ENCODE measurements around the gene CDS2.
A peak's percentile ranks its signal among the peaks of the same experiment; 100 is the strongest.

CDS2 gene

DNA sequence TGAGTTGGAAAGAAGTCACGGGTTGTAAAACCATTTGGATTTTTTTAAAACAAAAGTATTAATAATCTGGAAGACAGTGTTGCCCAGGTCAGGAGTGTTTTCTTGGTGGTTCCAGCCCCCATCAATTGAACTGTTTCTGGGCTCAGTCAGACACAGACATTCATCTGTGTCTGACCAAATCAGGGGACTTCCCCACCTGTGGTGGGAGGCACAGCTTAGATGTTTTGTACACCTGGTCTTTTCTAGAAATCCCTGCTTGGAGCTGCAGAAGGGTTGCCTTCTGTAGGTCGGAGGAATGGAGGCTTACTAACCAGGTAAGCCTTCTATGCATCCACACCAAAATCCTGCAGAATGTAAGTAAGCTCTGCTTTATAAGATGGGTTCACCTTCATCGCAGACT lies 63.6 kb downstream of the CDS2 start:
- DNase-seq (ENCODE audit: low read depth) = no peak
- H3K4me3 ChIP-seq (ENCODE audit: control insufficient read depth, low read depth, low read length) = no peak overlapping the region
- no peak for TF ChIP-seq CTCF (conservative IDR thresholded peaks at IDR 0.05; ENCODE audit: control insufficient read depth, insufficient read depth, low read depth, low read length)

- no peak overlapping the region for H3K4me3 ChIP-seq (ENCODE audit: control insufficient read depth, low read depth, low read length)
- peak; percentile 86 for DNase-seq (ENCODE audit: low read depth)
Measured at GRCh38 chr20:5191829-5192569, 65.2 kb downstream of the CDS2 start.

DNA sequence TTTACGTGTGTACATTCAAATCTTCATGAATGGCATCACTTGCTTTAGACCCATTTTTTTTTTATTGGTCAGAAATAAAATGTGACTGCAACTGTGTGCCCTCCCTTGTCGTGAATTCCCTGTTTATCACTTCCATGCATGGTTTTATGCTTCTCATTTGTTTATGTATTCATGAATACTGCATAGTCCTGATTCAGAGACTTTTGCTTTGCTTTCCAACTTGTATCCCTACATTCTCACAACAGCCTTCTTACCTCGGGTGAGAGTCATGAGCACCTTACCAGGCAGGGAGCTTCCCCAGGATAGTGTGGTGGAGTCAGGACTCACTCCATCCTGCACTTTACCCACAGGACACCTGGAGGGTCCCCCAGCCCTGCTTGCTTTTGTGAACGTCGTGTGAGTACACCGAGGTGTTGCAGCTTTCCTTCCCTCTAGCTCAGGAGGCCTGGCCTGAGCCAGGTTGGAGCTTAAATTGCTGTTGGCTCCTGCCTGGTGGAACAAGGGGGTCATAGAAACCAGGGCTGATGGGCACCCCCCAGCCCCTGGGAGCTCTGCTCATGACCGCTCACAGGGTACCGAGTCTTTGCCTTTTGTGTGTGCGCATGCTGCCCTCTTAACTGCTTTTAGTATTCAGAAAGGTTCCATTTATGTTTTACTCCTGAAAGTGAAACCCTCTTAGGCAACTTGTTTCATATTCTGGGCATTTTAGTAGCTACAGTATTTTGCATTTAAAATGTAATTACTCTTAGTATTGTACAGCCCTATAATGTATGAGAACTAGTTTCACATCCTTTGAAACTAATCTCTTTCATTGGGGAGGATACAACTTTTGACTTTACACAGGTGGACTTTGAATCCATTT lies 66.0 kb downstream of the CDS2 start:
- TF ChIP-seq CTCF (conservative IDR thresholded peaks at IDR 0.05; ENCODE audit: control insufficient read depth, insufficient read depth, low read depth, low read length) = no peak
- DNase-seq (ENCODE audit: low read depth) = no peak
- no peak overlapping the region for H3K4me3 ChIP-seq (ENCODE audit: control insufficient read depth, low read depth, low read length)

More at GRCh38 chr20:5191829-5192569, 65.2 kb downstream of the CDS2 start:
- peak; percentile 78 for TF ChIP-seq CTCF (conservative IDR thresholded peaks at IDR 0.05; ENCODE audit: control insufficient read depth, insufficient read depth, low read depth, low read length)

DNA sequence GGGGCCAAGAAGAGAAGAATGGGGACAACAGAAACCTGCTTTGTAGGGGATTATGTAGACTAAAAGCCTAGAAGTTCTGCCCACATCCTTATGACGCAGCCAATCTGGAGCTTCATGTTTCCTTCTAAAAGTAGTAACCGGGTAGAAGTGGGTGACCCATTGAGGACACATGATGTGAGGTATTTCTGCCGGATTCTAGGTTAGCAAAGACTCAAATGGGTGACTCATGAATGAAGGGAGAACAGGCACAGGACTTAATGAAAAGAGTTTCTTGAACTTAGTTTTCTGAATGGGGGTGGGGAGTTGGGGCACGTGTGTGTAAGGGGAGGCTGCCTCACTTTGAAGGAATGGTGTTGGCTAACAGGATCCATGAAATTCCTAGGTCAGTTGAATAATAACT lies 68.8 kb downstream of the CDS2 start:
- no peak for TF ChIP-seq CTCF (conservative IDR thresholded peaks at IDR 0.05; ENCODE audit: control insufficient read depth, insufficient read depth, low read depth, low read length)
- DNase-seq (ENCODE audit: low read depth) = peak; percentile 67
- H3K4me3 ChIP-seq (ENCODE audit: control insufficient read depth, low read depth, low read length) = no peak overlapping the region

DNA sequence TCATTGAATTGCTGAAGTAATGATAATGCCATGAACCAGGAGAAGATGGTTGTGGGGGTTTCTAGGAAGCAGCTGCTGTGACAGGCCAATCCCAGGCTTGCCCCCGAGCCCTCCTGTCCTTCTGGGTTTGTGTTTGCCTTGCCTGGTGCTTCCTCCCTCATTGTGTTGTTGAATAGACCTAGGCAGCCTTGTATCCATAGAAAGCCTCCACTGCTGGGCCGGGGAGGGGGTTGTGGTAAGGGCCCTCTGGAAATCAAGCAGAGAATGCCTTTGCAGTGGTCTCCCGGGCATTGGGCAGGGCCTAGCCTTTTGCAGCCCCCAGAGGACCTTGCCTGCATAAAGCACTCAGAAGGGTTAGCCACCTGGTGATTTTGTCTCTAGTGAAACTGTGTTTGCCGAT lies 69.3 kb downstream of the CDS2 start:
- no peak for DNase-seq (ENCODE audit: low read depth)
- TF ChIP-seq CTCF (conservative IDR thresholded peaks at IDR 0.05; ENCODE audit: control insufficient read depth, insufficient read depth, low read depth, low read length) = no peak
- H3K4me3 ChIP-seq (ENCODE audit: control insufficient read depth, low read depth, low read length) = no peak overlapping the region

DNA sequence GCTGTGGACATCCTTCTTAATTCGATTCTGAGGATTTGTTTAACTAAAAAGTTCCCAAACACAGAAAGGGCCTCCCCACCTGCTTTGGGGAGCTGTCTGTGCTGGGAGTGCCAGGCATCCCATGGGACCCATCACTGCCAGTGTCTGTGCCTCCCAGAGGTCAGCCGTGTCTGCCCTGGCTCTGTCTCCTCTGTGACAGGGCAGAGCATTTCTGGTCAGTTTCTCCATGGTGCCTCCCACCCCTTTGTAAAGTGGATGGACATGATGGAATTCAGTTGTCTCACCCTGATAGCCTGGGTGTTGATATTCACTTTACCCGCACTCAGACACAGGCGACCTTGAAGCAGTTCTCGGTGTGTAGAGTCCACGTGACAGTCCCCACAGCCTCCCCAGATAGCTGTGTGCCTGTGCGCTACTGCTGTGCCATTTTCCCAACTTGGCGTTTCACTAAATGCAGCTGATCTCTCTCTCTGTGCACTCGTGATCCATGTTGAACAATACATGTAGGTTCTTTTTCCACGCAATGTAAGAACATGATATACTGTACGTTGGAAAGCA lies 70.5 kb downstream of the CDS2 start:
- H3K4me3 ChIP-seq (ENCODE audit: control insufficient read depth, low read depth, low read length) = no peak overlapping the region
- no peak for TF ChIP-seq CTCF (conservative IDR thresholded peaks at IDR 0.05; ENCODE audit: control insufficient read depth, insufficient read depth, low read depth, low read length)
- no peak for DNase-seq (ENCODE audit: low read depth)
